Lower leg skin (tissue), 3 donors: ENCODE data around the gene AFG3L2.

ENCODE experiments used
- POLR2A ChIP-seq, 2 donors: fragments of 450-650 bp; IDR thresholded peaks; one replicate each; pipeline ENCODE4 v1.6.1; 2016 to 2017; ENCODE audit warnings: antibody characterized with exemption in 2 of 2, mild to moderate bottlenecking in 1 of 2, moderate library complexity in 1 of 2
- TF ChIP-seq, protein P1 (sequence below), 3 donors: fragments of 450-650 bp; IDR thresholded peaks; one replicate each; pipeline ENCODE4 v1.5.1; 2016; ENCODE audit warnings: antibody characterized with exemption in 3 of 3, mild to moderate bottlenecking in 3 of 3, moderate library complexity in 2 of 3

DNA sequence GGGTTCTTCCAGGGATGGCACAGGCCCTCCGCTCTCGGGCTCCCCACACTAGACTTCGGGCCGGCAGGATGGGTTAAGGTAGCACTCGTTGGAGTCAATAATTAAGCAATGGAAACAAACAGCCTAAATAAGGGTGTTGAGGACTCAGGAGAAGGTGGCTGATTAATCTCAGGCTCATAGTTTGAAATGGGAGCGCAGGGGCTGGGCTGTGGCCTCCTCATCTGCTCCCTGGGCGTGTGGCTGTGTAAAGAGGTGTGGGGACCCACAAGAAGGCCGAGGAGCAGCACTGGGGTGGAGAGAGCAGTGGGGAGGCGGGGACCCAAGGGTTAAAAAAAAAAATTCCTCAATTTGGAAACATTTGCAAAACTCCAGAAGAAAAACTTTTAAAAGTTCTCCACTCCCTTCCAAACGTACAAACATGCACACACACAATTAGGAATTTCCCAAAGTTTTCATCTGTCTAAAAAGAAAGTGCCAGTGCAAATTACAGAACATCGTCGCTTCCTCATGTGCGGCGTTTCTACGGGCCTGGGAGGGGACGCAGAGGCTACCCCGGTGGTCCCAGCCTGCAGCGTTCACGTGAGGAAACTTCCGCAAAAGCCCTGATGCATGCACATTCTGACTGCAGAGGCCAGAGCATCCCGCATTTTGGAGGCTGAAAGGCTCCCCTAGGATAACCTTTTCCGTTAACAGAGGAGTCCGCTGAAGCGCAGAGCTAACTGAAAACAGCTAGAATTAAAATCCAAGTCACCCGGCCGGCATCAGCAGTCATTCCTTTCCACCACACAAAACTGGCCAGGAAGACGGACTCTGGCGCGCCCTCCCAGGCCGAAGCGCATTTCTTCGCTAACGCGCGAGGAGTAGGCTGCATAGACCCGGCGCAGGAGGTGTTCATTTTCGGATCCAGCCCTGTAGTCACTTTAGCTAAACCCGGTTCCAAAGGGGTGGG is 70.0 kb downstream of the AFG3L2 start:
- TF ChIP-seq, protein P1, sequence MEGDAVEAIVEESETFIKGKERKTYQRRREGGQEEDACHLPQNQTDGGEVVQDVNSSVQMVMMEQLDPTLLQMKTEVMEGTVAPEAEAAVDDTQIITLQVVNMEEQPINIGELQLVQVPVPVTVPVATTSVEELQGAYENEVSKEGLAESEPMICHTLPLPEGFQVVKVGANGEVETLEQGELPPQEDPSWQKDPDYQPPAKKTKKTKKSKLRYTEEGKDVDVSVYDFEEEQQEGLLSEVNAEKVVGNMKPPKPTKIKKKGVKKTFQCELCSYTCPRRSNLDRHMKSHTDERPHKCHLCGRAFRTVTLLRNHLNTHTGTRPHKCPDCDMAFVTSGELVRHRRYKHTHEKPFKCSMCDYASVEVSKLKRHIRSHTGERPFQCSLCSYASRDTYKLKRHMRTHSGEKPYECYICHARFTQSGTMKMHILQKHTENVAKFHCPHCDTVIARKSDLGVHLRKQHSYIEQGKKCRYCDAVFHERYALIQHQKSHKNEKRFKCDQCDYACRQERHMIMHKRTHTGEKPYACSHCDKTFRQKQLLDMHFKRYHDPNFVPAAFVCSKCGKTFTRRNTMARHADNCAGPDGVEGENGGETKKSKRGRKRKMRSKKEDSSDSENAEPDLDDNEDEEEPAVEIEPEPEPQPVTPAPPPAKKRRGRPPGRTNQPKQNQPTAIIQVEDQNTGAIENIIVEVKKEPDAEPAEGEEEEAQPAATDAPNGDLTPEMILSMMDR (IDR thresholded peaks at IDR 0.05), result no peak
- TF ChIP-seq POLR2A (IDR thresholded peaks at IDR 0.05), result no peak
